Measurements from ENCODE around the gene TP53TG3. TPM values are rescaled to one million over a fixed set of nuclear protein-coding genes. Genes with fewer than 3 reads are reported as not detected.
"Not testable (repeated sequence)": the region's sequence is repeated elsewhere in the genome, so short reads cannot be mapped to it uniquely, and the experiment has no call there.

The TP53TG3 gene

GRCh38 chr16:32644715-32645114 is 31.2 kb downstream of the TP53TG3 start:
- not testable (repeated sequence) for H2BK5ac ChIP-seq (ENCODE audit: low read length); H3K4me2 ChIP-seq (ENCODE audit: low read length); H3K18ac ChIP-seq (ENCODE audit: low read length); H3K36me3 ChIP-seq (ENCODE audit: control insufficient read depth, insufficient read depth, low read length); H3K27ac ChIP-seq (ENCODE audit: low read depth, low read length); H3K4ac ChIP-seq (ENCODE audit: low read depth, low read length); H3K23ac ChIP-seq (ENCODE audit: low read length); H3K4me1 ChIP-seq (ENCODE audit: control insufficient read depth, low read depth, low read length); H2BK15ac ChIP-seq (replicated peaks; ENCODE audit: low read depth); H3K79me1 ChIP-seq (ENCODE audit: low read length); H2AK5ac ChIP-seq (ENCODE audit: low read length); H3K79me2 ChIP-seq (ENCODE audit: control insufficient read depth, insufficient read depth, low read length); H3K4me3 ChIP-seq (ENCODE audit: low read length); H2BK120ac ChIP-seq (ENCODE audit: low read depth, low read length); H4K8ac ChIP-seq (ENCODE audit: low read depth, low read length); H4K5ac ChIP-seq (ENCODE audit: low read length); H3K56ac ChIP-seq (ENCODE audit: low read length); H3K27me3 ChIP-seq (ENCODE audit: insufficient read depth, low read length, poor library complexity); H3K9ac ChIP-seq (ENCODE audit: low read length); DNase-seq
- 100% methylated on average over 1 of the region's 1 CpG for WGBS (ENCODE audit: extremely low coverage, insufficient coverage, low lambda C conversion rate)

GRCh38 chr16:32637614-32638013 is 38.4 kb downstream of the TP53TG3 start:
- H3K56ac ChIP-seq (ENCODE audit: low read length), result not testable (repeated sequence)

GRCh38 chr16:32632096-32632495 is 43.9 kb downstream of the TP53TG3 start:
- not testable (repeated sequence) for H3K27ac ChIP-seq (ENCODE audit: low read depth, low read length); H3K18ac ChIP-seq (ENCODE audit: low read length); H3K79me1 ChIP-seq (ENCODE audit: low read length); H2BK5ac ChIP-seq (ENCODE audit: low read length); H3K4me1 ChIP-seq (ENCODE audit: control insufficient read depth, low read depth, low read length); H3K4me3 ChIP-seq (ENCODE audit: low read length); H3K9ac ChIP-seq (ENCODE audit: low read length); H4K5ac ChIP-seq (ENCODE audit: low read length); H3K36me3 ChIP-seq (ENCODE audit: control insufficient read depth, insufficient read depth, low read length); H3K79me2 ChIP-seq (ENCODE audit: control insufficient read depth, insufficient read depth, low read length); H2AK5ac ChIP-seq (ENCODE audit: low read length); H2BK15ac ChIP-seq (replicated peaks; ENCODE audit: low read depth); H4K8ac ChIP-seq (ENCODE audit: low read depth, low read length); H2BK120ac ChIP-seq (ENCODE audit: low read depth, low read length); H3K4ac ChIP-seq (ENCODE audit: low read depth, low read length); H3K56ac ChIP-seq (ENCODE audit: low read length); H3K27me3 ChIP-seq (ENCODE audit: insufficient read depth, low read length, poor library complexity); H3K23ac ChIP-seq (ENCODE audit: low read length); H3K4me2 ChIP-seq (ENCODE audit: low read length); DNase-seq
- no CpG with 5 or more reads among the region's 8 CpGs for WGBS (ENCODE audit: extremely low coverage, insufficient coverage, low lambda C conversion rate)

More at GRCh38 chr16:32637614-32638013, 38.4 kb downstream of the TP53TG3 start:
- H3K27me3 ChIP-seq (ENCODE audit: insufficient read depth, low read length, poor library complexity); H4K8ac ChIP-seq (ENCODE audit: low read depth, low read length); H3K4ac ChIP-seq (ENCODE audit: low read depth, low read length); H3K79me2 ChIP-seq (ENCODE audit: control insufficient read depth, insufficient read depth, low read length); H3K23ac ChIP-seq (ENCODE audit: low read length); H3K9ac ChIP-seq (ENCODE audit: low read length); H2BK5ac ChIP-seq (ENCODE audit: low read length); H3K79me1 ChIP-seq (ENCODE audit: low read length); H4K5ac ChIP-seq (ENCODE audit: low read length); H3K4me3 ChIP-seq (ENCODE audit: low read length); H3K27ac ChIP-seq (ENCODE audit: low read depth, low read length); H2BK15ac ChIP-seq (replicated peaks; ENCODE audit: low read depth); H3K4me2 ChIP-seq (ENCODE audit: low read length); H3K36me3 ChIP-seq (ENCODE audit: control insufficient read depth, insufficient read depth, low read length); H2AK5ac ChIP-seq (ENCODE audit: low read length); H3K18ac ChIP-seq (ENCODE audit: low read length); H3K4me1 ChIP-seq (ENCODE audit: control insufficient read depth, low read depth, low read length); H2BK120ac ChIP-seq (ENCODE audit: low read depth, low read length); DNase-seq: not testable (repeated sequence)
- no CpG with 5 or more reads among the region's 20 CpGs for WGBS (ENCODE audit: extremely low coverage, insufficient coverage, low lambda C conversion rate)

Small RNAs within 50 kb of the gene (small RNA-seq; reads per million reads assigned to genes)
- not detected for gene AC138907.6 (ENCODE audit: insufficient read depth)

All from mesendoderm (in vitro differentiated cells).